HuH-7 (cell line): ENCODE results near the gene RGS10.

Experiments used
- DNase-seq: peaks from one replicate; pipeline ENCODE4 v3.0.0; 2011; ENCODE audit warnings: low spot score

Gene RGS10

DNA sequence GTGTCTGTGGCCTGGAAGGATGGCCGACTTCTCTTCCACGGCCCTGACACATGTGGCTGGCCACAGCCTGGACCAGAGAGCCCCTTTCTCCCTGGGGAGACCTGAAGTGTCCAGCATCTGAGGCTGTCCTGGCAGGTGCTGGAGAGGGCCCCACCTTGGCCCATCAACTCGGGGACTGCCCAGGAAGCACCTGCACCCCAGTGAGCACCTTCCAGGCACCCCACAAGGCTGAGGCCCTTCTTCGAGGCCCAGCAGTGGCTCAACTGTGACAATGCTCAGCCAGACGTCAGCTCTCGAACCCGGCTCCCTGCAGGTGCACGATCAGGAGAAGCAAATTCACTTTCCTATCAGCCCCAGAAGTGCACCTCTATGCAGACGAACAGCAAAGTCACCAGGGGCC is 24.3 kb downstream of the RGS10 start:
- no peak for DNase-seq

DNA sequence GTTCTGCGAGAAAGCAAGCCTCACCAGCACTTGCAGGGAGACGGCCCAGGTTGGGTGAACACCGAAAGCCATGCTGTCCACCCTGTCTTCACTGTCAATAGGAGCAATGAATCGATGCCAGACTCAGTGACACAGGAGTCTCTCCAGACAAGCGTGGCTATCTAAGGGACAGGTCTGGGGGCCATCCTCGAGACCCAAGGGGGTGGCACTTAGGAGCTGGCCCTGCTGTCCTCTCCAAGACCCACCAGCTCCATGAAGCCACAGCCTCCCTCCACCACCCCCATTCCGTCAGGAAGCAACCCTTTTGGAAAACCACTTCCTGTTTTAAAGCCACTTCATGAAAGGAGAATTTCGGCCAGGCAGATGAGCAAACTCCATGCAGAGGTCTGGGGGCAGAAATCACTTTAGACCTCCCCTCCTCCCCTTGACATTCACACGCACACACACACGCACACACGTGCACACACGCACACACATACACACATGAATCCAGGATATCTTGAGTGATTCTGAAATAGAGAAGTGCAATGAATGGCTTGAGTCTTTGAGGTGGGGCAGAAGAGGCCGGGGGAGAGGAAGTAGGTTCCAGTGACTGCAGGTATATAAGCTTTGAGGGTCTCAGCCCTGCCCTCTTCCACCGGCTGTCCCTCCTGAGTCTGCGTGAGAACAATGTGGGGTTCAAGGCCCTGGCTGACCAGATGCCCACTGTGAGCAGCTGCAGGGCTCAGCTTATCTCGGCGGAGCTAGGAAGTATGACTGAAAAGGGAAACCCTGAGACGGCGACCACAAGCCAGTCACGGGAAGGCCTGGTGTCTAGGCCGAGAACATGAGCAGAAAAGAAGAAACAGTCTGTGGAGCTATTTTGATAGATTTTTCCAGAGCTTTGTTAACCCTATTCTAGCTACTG is 25.0 kb downstream of the RGS10 start:
- DNase-seq, result no peak

DNA sequence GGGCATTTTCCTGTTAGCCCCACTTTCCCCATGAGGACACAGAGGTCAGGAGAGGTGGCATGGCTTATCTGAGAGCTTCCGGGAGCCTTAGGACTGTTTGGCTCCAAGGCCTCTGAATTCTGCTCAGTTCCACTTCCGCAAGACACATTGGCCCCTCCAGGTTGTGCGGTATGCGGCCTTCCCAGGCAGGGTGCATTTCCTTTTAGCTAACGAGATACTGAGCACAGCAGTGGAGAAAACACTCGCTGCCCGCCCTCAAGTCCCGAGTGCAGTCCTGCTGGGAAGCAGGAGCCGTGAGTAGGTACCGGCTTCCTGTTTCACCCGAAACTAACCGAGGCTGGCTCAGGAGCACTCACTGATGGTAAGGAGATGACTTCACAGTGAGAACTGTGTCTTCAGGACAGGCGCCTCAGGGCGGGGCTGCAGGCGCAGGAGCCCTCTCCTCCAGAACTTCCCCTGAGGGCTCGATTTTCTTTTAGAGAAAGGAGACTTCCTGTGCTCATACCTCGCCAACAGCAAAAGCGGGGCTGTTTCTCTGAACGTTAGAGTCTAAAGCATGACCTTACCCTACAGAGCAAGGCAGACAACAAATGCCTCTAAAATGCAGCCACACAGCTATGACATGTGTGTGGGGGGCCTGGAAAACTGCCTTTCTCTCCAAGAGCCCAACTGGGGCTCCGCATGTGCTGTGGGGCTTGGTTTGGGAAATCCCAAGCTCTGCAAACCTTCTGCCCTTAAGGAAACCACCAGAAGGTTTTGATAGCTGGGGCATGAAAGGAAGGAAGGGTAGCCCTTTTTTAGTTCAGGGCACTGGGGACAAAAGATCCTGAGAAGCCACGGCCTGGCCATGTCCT is 25.9 kb downstream of the RGS10 start:
- DNase-seq, result no peak

DNA sequence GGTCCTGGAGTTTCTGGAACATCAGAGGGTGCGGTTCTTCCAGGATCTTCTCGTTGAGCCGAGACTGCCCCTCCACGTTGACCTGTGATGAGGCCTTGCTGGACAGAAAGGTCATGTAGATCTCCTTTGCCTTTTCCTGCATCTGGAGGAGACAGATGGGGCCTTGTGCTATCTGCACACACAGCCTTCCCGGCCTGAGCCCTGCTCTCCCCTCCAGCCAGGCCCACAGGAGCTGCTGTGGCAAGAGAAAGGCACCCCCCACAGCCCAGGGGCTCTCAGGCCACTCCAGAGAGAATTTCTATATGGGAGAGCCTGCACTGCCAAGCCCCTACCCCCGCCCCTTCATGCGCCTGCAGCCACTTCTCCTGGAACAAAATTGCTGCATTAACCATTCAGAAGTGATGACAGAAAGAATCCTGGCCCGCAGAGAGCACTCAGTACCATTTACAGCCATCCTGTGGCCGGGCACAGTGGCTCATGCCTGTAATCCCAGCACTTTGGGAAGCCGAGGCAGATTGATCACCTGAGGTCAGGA is 26.9 kb downstream of the RGS10 start:
- DNase-seq, result no peak

DNA sequence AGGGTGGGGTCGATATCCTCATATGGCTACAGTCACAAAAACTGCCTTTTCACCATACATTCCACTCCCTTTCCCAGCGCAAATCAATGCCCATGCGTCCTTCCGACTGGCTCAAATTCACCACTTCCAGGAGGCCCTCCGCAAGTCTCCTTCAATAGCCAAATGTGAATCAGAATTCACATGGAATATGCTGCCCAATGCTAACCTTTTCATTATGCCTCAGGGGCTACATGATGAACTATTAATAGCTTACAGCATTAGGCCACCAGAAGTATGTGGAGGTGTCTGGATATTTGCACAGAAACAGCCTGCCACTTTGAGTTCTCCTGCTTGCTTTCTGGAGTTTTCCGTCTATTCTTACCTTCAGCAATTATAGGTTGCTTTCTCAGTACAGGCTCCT is 27.7 kb downstream of the RGS10 start:
- no peak for DNase-seq

DNA sequence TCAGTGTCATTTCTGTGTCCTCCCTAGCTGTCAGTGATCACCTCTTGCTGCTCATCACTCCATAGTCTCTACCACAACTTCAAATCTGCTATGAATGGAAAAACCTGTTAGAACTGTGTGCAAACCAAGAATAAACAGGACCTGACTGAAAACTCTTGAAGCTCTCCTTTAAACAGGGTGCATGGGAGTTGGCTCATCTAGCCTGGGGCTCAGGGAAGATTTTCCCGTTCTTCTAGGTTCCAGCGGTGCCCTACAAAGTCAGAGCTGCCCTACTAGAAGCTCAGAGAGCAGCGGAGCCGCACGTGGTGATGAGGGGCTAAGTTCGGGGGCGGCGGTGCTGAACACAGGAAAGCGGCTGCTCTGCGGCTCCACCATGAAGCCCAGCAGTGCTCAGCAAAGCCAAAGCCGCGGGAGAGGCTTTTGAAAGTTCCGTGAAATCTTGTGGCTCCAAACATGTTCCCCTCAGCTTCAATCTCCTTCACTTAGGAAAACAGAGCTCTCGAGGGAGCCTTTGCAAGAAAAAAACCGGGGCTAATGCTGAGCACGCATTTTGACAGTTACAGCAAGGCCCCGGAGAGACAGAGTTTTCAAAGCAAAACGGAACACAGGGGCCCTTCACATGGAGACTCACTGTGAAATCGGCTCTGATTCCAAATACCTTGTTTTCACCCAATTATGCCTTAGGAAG is 30.5 kb downstream of the RGS10 start:
- DNase-seq, result no peak

DNA sequence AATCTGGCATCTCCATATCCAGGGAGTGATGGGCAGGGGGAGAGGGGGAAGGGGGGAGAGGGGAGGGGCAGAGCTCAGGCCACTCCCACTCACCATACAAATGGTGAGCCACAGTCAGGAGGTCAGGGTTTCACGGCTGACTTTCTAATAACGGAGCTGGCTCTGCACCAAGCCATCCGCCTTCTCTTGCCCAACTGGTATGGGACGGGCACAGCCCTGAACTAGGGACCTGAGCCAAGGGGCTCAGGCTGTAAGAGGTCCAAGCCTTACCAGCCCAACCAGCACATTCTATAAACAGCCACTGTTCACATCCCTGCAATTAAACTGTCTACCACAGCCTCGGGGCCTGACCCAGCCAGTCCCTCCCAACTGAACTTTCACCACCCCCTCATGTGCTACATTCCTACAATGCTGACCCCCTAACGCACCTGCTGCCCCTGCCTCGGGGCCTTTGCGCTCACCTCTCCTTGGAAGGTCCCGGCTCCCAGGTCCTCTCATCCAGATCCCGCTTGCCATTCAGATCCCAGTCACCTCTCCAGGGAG is 32.5 kb downstream of the RGS10 start:
- no peak for DNase-seq

DNA sequence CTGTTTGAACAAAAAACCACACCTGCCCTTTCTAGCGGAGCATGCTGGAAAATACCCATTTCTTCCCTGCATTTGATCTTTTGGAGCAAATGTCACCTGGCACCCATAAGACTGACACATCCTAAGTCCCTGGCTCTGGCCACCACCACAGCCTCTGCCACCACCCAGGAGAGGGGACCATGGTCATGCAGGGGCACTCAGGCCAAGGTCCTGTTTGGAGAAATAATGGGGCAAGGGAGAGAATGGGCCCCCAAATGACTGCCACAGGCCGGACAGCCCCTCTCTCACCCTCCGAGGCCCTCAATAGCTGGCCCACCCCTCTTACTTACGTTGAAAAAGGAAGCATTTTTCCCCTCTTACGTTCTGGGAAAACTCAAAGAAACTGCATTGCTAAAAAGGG is 35.4 kb downstream of the RGS10 start:
- no peak for DNase-seq

DNA sequence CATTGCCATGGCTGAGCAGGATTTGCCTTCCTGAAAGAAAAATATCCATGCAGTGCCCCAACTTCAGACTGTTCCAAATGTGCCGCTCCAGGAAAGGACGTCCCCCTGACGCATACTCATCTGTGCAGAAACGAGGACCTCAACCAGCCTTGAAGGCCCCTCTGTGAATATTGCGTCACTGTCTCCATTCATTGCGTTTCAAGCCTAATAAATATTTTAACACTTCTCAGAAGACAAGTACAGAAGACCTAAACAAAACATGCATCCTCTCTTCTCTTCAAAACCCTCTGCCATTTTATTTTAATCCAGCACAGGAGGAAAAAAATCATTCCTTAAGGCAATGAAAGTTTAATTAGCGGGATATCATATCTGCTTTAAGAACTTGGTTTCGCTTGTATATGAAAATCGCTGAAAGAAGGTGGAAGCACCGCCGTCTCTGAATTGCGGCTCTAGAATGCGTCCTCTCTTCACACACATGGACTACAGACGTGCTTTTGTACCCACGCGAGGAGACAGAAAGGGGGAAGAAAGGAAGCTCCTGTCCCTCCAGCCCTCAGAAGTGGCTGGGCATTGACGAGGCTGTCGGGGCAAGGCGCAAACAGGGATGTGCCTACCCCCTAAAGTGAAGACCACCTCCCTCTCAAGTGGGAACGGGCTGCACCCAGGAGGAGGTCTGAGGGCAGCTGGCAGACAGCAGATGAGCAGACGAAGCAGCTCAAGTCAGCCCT is 36.8 kb downstream of the RGS10 start:
- DNase-seq, result no peak

DNA sequence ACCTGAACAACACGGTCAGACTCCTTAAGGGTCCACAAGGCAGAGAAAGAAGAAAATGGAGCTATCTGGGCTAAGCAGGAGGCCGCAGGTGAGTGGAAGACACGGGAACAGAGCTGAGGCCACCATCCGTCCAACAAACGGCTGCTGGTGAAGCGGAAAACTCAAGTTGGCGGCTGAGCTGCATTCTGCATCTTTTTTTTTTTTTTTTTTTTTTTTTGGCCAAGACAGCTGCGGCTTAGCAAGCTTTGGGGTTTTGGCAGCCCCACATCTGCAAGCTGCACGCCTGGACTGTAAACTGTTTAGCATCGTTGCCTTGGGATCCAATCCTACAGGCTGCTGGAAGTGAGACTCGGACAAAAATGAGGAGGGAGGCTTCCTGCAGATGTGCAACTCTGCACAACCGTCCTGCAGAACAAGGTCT is 37.4 kb downstream of the RGS10 start:
- DNase-seq, result no peak

DNA sequence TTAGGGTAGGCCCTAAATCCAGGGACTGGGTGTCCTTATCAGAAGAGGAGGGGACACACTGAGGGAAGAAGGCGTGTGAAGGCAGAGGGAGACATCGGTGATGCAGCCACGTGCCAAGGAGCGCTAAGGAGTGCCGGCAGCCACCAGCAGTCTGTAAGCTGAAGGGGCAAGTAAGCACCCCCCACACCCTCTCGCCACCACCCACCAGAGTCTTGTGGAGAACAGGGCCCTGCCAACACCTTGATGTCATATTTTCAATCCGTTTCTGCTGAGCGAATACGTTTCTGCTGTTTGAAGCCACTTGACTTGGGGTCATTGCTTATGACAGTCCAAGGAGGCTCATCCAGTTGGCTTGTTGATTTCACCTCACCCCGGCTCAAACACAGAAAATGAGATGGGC is 37.9 kb downstream of the RGS10 start:
- DNase-seq, result no peak

DNA sequence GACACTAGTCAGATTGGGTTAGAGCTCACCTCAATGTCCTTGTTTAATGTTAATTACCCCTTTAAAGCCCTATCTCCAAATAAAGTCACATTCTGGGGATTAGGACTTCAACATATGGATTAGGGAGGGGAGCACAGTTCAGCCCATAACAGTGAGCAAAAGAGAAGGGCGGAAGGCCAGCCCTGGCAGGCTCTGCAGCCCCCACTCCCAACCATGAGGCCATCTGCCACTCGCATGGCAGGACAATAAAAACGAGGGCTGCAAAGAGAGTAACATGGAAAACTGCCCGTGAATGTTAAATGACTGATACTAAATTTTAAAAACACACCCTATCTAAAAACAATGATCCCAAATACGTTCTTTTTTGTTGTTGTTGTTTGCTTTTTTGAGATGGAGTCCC is 38.7 kb downstream of the RGS10 start:
- DNase-seq, result no peak

DNA sequence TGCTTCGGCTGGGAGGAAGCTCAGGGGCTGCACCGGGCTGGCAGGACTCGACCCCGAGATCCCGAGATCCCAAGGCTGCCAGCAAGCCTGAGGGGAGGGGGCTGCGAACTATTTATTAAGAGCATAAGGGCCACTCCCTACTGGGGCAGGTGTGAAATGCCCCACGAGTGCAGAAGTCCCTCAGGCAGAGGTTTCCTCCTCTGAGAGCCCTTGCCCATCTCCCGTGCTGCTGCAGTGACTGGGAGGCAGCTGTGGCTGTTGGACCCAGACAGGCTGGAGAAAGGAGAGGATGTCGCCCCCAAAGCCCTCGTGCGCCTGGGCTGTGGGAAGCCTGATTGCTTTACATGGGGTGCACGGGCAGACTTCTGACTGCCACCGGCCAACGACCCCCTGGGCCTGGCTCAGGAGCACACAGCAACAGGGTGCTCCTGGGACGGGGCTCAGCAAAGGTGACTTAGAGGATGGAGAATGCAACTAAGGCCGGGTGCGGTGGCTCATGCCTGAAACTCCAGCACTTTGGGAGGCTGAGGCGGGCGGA is 39.8 kb downstream of the RGS10 start:
- no peak for DNase-seq

DNA sequence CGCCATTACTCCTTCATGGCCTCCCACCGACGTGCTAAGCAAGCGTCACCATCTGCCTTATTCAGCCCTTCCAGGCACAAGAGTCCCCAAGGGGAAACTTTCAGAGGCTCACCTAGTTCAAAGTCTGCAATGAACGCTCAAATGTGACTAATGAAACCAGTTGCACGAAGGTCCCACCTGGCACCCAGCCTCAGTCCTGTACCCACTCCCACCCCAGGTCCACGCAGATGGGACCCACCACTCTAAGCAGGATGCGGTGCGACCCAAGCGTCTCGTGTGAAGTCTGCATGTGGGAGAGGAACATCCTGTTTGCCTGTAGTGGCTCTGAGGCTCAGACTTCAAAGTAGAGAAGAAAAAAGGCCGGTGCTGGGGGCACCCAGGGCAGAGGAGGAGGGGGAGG is 40.3 kb downstream of the RGS10 start:
- DNase-seq, result no peak

DNA sequence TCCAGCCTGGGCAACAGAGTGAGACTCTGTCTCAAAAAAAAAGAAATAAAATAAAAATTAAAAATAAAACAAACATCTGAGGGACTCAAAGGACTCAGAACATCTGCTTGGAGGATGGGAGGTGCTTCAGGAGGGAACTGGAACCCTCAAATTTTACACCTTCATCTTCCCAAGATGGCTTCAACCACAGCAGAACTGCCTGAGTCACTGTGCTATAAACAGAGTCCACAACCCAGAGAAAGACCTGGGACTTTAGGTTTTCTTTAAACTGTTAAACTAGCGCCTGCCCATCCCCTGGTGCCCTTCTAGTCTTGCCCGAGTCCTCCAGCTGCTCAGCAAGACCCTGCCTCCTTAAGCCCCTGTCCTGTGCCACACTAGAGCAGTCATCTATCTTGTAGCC is 40.8 kb downstream of the RGS10 start:
- no peak for DNase-seq

DNA sequence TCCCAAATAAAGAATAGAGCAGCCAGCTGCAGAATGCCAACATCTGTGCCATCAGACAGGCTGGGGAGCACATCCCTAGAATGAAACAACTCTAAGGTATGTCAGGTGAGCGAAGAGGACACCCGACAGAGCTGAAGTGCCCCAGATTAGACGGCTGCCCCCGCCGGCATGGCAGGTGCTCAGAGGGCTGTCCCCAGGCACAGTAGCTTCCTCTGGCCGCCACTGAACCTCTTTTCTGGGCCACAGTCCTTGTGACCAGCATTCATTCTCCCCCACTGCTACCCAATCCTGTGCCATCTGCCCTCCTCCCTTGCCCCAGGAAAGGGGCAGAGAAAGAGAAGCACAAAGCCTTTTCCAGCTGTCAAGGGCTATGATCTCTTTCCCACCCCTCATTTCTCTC is 41.7 kb downstream of the RGS10 start:
- DNase-seq, result no peak

DNA sequence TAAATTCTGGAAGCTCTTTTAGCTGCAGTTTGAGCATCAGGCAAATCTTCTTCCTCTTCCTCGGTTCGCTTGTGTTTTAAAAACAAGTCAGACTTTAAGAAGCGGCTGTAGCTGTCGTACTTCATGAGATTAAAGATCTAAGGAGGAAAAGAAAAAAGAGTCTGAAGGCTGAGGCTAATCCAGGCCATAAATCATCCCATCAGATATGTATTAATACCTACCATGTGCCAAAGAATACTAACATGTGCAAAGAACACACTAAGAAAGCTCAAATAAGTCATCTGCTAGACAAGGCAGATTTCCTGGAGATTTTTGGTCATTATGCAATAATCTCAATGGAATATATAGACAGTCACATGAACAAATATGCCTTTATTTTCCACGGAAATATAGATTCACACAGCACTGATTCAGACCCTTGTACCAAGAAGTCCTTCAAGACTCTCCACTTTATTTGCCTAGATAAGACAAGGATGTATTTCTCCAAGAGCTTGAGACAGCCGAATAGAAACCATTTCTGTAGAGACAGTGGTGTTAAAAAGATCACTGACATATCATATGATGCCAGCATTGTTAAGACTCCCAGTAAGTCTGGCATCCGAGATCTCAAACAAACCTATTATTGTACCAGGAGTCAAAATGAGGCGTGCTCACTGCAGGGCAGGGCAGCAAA is 42.3 kb downstream of the RGS10 start:
- no peak for DNase-seq

DNA sequence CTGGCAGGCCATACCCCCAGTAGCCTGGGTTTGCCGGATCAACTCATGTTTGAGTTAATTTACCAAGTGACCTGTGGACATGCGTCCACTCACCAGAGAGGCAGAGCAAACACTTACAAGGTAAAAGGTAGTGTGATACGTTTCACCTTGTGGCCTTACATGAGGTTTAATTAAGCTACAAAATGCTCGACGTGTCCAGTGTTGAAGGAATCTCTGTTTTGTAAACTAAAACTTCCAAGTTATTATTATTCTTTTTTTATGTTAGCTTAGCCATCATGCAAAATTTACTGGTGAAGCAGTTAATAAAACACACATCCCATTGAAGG is 42.9 kb downstream of the RGS10 start:
- no peak for DNase-seq

DNA sequence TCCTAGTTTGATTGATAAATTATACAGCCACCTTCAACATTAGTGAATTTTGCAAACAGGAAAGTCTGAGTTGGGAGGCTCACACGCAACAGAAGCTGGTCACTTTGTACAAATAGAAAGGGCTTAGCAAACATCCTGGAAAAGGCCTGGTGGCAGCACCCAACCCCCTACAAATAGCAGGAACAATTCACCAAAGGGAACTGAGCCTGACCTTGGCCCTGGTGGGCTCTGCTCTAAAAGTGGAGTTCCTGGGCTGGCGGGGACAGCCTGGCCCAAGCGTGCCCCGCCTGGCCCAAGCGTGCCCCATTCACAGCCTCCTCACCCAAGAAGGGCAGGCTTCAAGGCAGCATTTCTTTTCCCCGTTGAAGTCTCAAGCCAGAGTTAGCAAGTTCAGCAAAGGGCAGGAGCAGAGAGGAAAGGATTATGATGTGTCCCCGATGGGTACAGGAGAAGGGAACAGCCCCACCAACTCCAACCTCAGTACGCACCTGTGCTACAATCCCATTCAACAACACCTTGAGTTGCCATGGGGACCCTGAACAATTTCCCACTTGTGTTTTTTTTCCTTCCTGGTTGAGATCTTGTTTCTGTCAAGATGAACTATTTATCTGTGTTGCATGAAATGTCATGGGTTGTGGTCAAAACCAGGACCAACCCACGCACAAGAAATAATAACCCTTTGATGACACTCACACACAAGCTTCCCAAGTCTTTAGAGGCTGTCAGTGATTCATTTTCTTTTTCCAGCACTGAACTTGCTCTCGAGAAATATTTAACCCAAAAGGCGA is 43.4 kb downstream of the RGS10 start:
- peak; percentile 27 for DNase-seq

DNA sequence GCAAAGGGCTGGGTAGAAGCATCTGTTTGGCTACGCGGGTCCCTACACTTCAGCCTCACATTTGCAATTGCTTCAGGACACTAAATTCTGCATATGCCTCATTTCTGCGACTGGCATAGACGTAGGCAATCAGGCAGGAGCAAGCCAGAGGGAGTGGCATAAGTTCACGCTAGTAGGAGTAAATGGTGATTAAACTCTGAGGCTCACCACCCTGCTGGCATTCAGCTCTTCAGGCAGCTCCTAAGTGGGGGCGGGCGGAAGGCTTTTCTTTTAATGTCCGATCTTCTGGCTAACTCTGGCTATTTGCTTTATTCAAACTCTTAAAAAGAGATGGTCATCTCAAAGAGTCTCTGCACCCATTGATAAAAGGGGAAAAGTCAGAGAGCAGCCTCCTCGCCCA is 45.3 kb downstream of the RGS10 start:
- DNase-seq, result no peak
